HepG2 (cell line): ENCODE data around the gene LAP3. TPM values are rescaled to one million over a fixed set of nuclear protein-coding genes. Genes with fewer than 3 reads are reported as not detected.

Experiments used
- ATAC-seq: fragments of 200-7000 bp; cut with Tn5 transposase; 3 replicates; pipeline ENCODE4 v1.9.1; 2020; ENCODE audit warnings: mild to moderate bottlenecking, moderate library complexity
- BruUV-seq: library from RNA; stranded (reverse); fragments of 400-500 nt; replicated peaks from 2 replicates; lab custom pipeline; 2021; lab: Mats Ljungman, UMichigan
- CTCF ChIA-PET: fragments of 300-600 bp; formaldehyde crosslinking; extraction: SDS; loops from one replicate; lab custom pipeline; 2021; ENCODE audit warnings: low total read pairs, inconsistent platforms, low intra/inter-chr PET ratio; lab: Yijun Ruan, JAX
- POLR2A ChIA-PET: fragments of 350-600 bp; sonication (Branson Sonifier 250); formaldehyde crosslinking; loops from one replicate; lab custom pipeline; 2020; ENCODE audit warnings: antibody characterized with exemption, inconsistent platforms; lab: Yijun Ruan, JAX
- DNase-seq: peaks from one replicate; pipeline ENCODE4 v3.0.0-alpha.2; 2015; ENCODE audit warnings: low spot score
- FAIRE-seq: peaks from 3 replicates; lab custom pipeline; 2011; peaks lifted over from hg19 to GRCh38; lab: Jason Lieb, UNC
- H2AFZ ChIP-seq: one replicate; pipeline ENCODE4 v1.6.1; 2011; ENCODE audit warnings: low read length, inconsistent platforms
- H3K27ac ChIP-seq: fragments of 300-600 bp; 3 replicates; pipeline ENCODE4 v1.8.0; 2011; ENCODE audit warnings: mixed run types, mild to moderate bottlenecking, mixed read lengths, low read length, inconsistent platforms; ENCODE audit not compliant: insufficient read depth; ENCODE audit errors: extremely low read length
- H3K27me3 ChIP-seq, 2 experiments: fragments of 200-600 bp in 1 of 2; 2 replicates in 1 of 2; 3 replicates in 1 of 2; pipeline versions ENCODE4 v1.6.0 to v1.8.0; 2011; ENCODE audit warnings: low read length in 2 of 2, mild to moderate bottlenecking in 2 of 2, moderate library complexity in 2 of 2, inconsistent platforms in 1 of 2; ENCODE audit not compliant: insufficient read depth in 2 of 2, control insufficient read depth in 1 of 2
- H3K36me3 ChIP-seq, 2 experiments: fragments of 200-600 bp in 1 of 2; replicated peaks in 1 of 2; 2 replicates in 1 of 2; 3 replicates in 1 of 2; pipeline versions ENCODE4 v1.5.1 to v1.8.0; 2011; ENCODE audit warnings: low read length in 2 of 2, inconsistent platforms in 1 of 2; ENCODE audit not compliant: insufficient read depth in 2 of 2, control insufficient read depth in 1 of 2
- H3K4me1 ChIP-seq: 2 replicates; pipeline ENCODE4 v1.5.1; 2012; ENCODE audit warnings: low read length, inconsistent platforms; ENCODE audit not compliant: insufficient read depth
- H3K4me2 ChIP-seq: 2 replicates; pipeline ENCODE4 v1.6.0; 2011; ENCODE audit warnings: low read depth, low read length, inconsistent platforms
- H3K4me3 ChIP-seq, 3 experiments: fragments of 200-600 bp in 1 of 3; sonication (generic), shearing (Covaris generic) in 1 of 3; replicated peaks in 1 of 3; 2 replicates each; pipeline ENCODE4 v1.5.1; 2011 to 2016; ENCODE audit warnings: low read length in 3 of 3, inconsistent platforms in 2 of 3, low read depth in 2 of 3, mild to moderate bottlenecking in 2 of 3, control low read depth in 1 of 3, mixed read lengths in 1 of 3; ENCODE audit not compliant: insufficient read depth in 1 of 3
- H3K79me2 ChIP-seq: one replicate; pipeline ENCODE4 v1.6.1; 2011; ENCODE audit warnings: low read length, inconsistent platforms; ENCODE audit not compliant: insufficient read depth
- H3K9ac ChIP-seq: 2 replicates; pipeline ENCODE4 v1.6.0; 2011; ENCODE audit warnings: mild to moderate bottlenecking, low read depth, low read length, inconsistent platforms; ENCODE audit not compliant: insufficient read depth
- H3K9me3 ChIP-seq: 2 replicates; pipeline ENCODE4 v1.5.1; 2012; ENCODE audit warnings: mild to moderate bottlenecking, low read length
- H4K20me1 ChIP-seq: 2 replicates; pipeline ENCODE4 v1.6.0; 2011; ENCODE audit warnings: inconsistent platforms, mild to moderate bottlenecking, low read length, moderate library complexity; ENCODE audit not compliant: insufficient read depth
- CBX1 ChIP-seq: IDR thresholded peaks from one replicate; pipeline ENCODE4 v1.6.1; 2016; ENCODE audit warnings: antibody characterized with exemption, low read depth
- ERF ChIP-seq: IDR thresholded peaks from 2 replicates; pipeline ENCODE4 v1.6.1; 2018; ENCODE audit warnings: missing biosample characterization, missing genetic modification reagents
- HNRNPK ChIP-seq: fragments of 200-400 bp; formaldehyde crosslinking; IDR thresholded peaks from 2 replicates; pipeline ENCODE4 v1.6.1; 2018; ENCODE audit warnings: low read length, low read depth, moderate library complexity, mild to moderate bottlenecking; ENCODE audit not compliant: poor library complexity, severe bottlenecking
- MED13 ChIP-seq: sonication (generic); formaldehyde crosslinking; IDR thresholded peaks from 2 replicates; pipeline ENCODE4 v1.5.0; 2020; ENCODE audit warnings: missing genetic modification reagents
- TRIM24 ChIP-seq: sonication (generic); formaldehyde crosslinking; IDR thresholded peaks from 2 replicates; pipeline ENCODE4 v1.8.0; 2022; ENCODE audit warnings: mild to moderate bottlenecking, missing genetic modification reagents
- ZBTB3 ChIP-seq: sonication (generic); formaldehyde crosslinking; IDR thresholded peaks from 2 replicates; pipeline ENCODE4 v1.4.0; 2020; ENCODE audit warnings: low read depth, mild to moderate bottlenecking, moderate library complexity, missing genetic modification reagents, borderline replicate concordance
- ZNF282 ChIP-seq: fragments of 450-650 bp; IDR thresholded peaks from 2 replicates; pipeline ENCODE4 v1.6.1; 2018; ENCODE audit not compliant: partially characterized antibody
- ZNF317 ChIP-seq: sonication (generic); formaldehyde crosslinking; IDR thresholded peaks from 2 replicates; pipeline ENCODE4 v1.5.0; 2020; ENCODE audit warnings: mild to moderate bottlenecking, missing genetic modification reagents
- ZSCAN29 ChIP-seq: sonication (generic); formaldehyde crosslinking; conservative IDR thresholded peaks from 2 replicates; pipeline ENCODE4 v1.4.0; 2020; ENCODE audit warnings: mild to moderate bottlenecking, missing genetic modification reagents
- WGBS: methylation state at CpG from one replicate; pipeline ENCODE4 v1.1.6; 2017; ENCODE audit warnings: low lambda C conversion rate; 5-methylcytosine and 5-hydroxymethylcytosine counted together
- in situ Hi-C: cut with HindIII; loops from 2 replicates; pipeline ENCODE4 v1.10.0; 2017; ENCODE audit warnings: low pct_unique_long_range_greater_than_20kb; ENCODE audit not compliant: extremely low pct_ligation_motif_present
- intact Hi-C: fragments of 100-400 bp; cut with micrococcal nuclease; formaldehyde crosslinking; loops from one replicate; pipeline ENCODE4 v1.10.0; 2022; ENCODE audit not compliant: unreplicated experiment
- polyA plus RNA-seq, 8 experiments: library from polyadenylated mRNA; depleted of rRNA in 3 of 8; stranded (reverse) in 7 of 8; unstranded in 1 of 8; fragments of >200 nt; fragmentation: Illumina TruSeq in 4 of 8; extraction: Trizol in 4 of 8; gene quantifications; 2 replicates each; pipeline versions ENCODE4 v1.2.1 to v1.2.3, GENCODE V29; 2011 to 2016; ENCODE audit warnings: low read depth in 4 of 8, missing spikeins in 1 of 8, mixed read lengths in 1 of 8; ENCODE audit not compliant: insufficient read depth in 1 of 8
- total RNA-seq, 5 experiments: library from RNA; depleted of rRNA; stranded (reverse); fragments of >200 nt; fragmentation: Illumina TruSeq; extraction: Trizol; gene quantifications; 2 replicates each; pipeline ENCODE4 v1.2.3, GENCODE V29; 2016; ENCODE audit warnings: low read depth in 1 of 5
- TF ChIP-seq, protein P1 (sequence below): sonication (generic); formaldehyde crosslinking; IDR thresholded peaks from 2 replicates; pipeline ENCODE4 v1.9.0; 2022; ENCODE audit warnings: missing genetic modification reagents, mild to moderate bottlenecking, borderline replicate concordance
- TF ChIP-seq, protein P2 (sequence below): sonication (generic); formaldehyde crosslinking; IDR thresholded peaks from 2 replicates; pipeline ENCODE4 v1.5.1; 2020; ENCODE audit warnings: mild to moderate bottlenecking, missing genetic modification reagents

LAP3 gene
- total and polyA plus RNA-seq, 2 of the 13 experiments (the other 11 are each of a cell fraction or from before 2014, with no cell fraction given): 106 to 125 TPM

DNA sequence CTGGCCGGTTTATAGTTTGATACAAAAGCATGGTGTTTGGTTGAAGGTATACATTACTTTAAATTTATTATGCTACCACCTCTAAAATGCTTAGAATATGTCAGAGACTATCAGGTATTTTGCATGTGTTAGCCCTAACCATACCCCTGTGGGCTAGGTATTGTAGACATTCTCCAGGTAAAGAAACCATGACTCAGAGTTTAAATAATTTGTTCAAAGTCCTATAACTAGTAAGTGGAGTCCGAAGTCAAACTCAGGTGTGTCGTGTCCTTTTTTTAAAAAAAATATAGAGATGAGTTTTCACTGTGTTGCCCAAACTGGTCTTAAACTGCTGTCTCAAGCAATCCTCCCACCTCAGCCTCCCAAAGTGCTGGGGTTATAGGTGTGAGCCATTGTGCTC, 12.4 kb downstream of the LAP3 start:
- in situ Hi-C loops: no loop called here

DNA sequence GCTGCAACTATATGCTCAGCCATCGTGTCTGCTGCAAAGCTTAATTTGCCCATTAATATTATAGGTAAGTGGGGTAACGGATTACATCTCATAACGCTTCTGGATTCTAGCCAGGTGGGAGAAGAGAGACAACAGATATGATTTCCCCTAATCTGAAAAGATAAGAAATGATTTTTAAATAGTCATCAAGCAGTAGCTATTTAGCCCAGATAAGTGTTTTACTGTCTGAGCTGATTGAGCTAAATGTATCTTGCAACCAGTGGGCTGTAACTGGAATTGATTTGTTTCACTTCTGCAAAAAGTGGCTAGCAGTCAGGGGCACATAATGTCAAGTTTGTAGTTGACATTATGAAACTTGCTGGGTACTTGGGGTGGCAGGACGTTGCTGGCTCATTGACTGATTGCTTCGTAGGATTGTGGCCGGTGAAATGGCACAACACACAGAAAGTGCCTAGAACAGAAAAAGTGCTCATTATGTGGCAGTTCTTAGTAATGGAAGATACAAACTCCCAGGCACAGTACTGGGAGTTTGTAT, 18.5 kb downstream of the LAP3 start:
- no peaks in the 10 kb centered on the region for H3K9me3 ChIP-seq
- intact Hi-C loops: loop anchor here (5.0 kb wide), 1 partner anchor 212 kb away; no protein-coding TSS in a partner anchor
- H3K4me2 ChIP-seq: no peak overlapping the region
- ATAC-seq (no peak), FAIRE-seq (no peak), DNase-seq (no peak)
- H3K36me3 ChIP-seq: peaks cover 32 to 83% of the 10 kb centered on the region in 2 experiments
- POLR2A ChIA-PET: interaction anchor here (1.5 kb wide), 1 partner anchor 37 kb away, joined by 3 read pairs; no protein-coding TSS in a partner anchor
- H3K4me1 ChIP-seq: 0 out of 2 replicates have a peak, but pooled peaks cover 10% of the 10 kb centered on the region
- in situ Hi-C loops: no loop called here
- WGBS: 96% methylated on average over 6 of the region's 6 CpGs
- BruUV-seq: no TSS peak
- no peak overlapping the region for H3K27ac ChIP-seq
- no peak overlapping the region for H2AFZ ChIP-seq
- no peaks in the 10 kb centered on the region for H4K20me1 ChIP-seq
- no peak overlapping the region for H3K9ac ChIP-seq
- H3K4me3 ChIP-seq: no peak overlapping the region
- H3K79me2 ChIP-seq: peaks cover 6% of the 10 kb centered on the region
- CTCF ChIA-PET: interaction anchor here (0.7 kb wide), 1 partner anchor 65 kb away, joined by 3 read pairs; no protein-coding TSS in a partner anchor
- no peaks in the 10 kb centered on the region for H3K27me3 ChIP-seq
- TF ChIP-seq, protein P1, sequence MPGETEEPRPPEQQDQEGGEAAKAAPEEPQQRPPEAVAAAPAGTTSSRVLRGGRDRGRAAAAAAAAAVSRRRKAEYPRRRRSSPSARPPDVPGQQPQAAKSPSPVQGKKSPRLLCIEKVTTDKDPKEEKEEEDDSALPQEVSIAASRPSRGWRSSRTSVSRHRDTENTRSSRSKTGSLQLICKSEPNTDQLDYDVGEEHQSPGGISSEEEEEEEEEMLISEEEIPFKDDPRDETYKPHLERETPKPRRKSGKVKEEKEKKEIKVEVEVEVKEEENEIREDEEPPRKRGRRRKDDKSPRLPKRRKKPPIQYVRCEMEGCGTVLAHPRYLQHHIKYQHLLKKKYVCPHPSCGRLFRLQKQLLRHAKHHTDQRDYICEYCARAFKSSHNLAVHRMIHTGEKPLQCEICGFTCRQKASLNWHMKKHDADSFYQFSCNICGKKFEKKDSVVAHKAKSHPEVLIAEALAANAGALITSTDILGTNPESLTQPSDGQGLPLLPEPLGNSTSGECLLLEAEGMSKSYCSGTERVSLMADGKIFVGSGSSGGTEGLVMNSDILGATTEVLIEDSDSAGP (CRISPR knock-in tag): no peak
- TF ChIP-seq ZNF317 (no peak), MED13 (CRISPR knock-in tag) (no peak), ZSCAN29 (CRISPR knock-in tag) (no peak), TRIM24 (CRISPR knock-in tag) (no peak)
- TF ChIP-seq, protein P2, sequence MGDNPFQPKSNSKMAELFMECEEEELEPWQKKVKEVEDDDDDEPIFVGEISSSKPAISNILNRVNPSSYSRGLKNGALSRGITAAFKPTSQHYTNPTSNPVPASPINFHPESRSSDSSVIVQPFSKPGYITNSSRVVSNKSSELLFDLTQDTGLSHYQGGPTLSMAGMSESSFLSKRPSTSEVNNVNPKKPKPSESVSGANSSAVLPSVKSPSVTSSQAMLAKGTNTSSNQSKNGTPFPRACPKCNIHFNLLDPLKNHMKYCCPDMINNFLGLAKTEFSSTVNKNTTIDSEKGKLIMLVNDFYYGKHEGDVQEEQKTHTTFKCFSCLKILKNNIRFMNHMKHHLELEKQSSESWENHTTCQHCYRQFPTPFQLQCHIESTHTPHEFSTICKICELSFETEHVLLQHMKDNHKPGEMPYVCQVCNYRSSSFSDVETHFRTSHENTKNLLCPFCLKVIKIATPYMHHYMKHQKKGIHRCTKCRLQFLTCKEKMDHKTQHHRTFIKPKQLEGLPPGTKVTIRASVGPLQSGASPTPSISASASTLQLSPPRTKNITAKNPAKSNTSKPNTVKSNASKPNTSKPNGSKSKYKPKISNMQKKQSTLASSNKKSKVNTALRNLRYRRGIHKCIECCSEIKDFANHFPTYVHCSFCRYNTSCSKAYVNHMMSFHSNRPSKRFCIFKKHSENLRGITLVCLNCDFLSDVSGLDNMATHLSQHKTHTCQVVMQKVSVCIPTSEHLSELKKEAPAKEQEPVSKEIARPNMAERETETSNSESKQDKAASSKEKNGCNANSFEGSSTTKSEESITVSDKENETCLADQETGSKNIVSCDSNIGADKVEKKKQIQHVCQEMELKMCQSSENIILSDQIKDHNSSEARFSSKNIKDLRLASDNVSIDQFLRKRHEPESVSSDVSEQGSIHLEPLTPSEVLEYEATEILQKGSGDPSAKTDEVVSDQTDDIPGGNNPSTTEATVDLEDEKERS (CRISPR knock-in tag): no peak

More for the DNA sequence above, 12.4 kb downstream of the LAP3 start:
- Histone ChIP-seq H2AFZ (no peak overlapping the region), H3K27me3 (no peaks in the 10 kb centered on the region), H3K4me1 (peaks cover 55% of the 10 kb centered on the region), H3K36me3 (peaks cover 17 to 74% of the 10 kb centered on the region in 2 experiments), H3K27ac (no peak overlapping the region), H3K4me3 (no peak overlapping the region), H3K4me2 (no peak overlapping the region; the same call in 1 of the 2 replicates), H3K79me2 (peaks cover 12% of the 10 kb centered on the region), H3K9ac (no peak overlapping the region), H3K9me3 (no peaks in the 10 kb centered on the region), H4K20me1 (no peaks in the 10 kb centered on the region)
- POLR2A ChIA-PET: no interaction called here
- FAIRE-seq: no peak
- intact Hi-C loops: no loop called here
- CTCF ChIA-PET: no interaction called here
- no peak for ATAC-seq
- WGBS: 69% methylated on average over 3 of the region's 3 CpGs
- TF ChIP-seq CBX1 (no peak), ERF (CRISPR knock-in tag) (no peak), HNRNPK (no peak), ZNF282 (no peak), ZBTB3 (CRISPR knock-in tag) (no peak)
- no peak for DNase-seq
- BruUV-seq: no TSS peak
